Endothelial cell of umbilical vein (primary cell): ENCODE measurements around the gene C16orf74. TPM values are rescaled to one million over a fixed set of nuclear protein-coding genes. Genes with fewer than 3 reads are reported as not detected.

Experiments
- BruUV-seq: library from RNA; stranded (reverse); fragments of 400-500 nt; replicated peaks from 2 replicates; lab custom pipeline; 2021; lab: Mats Ljungman, UMichigan
- CTCF ChIA-PET: fragments of 300-600, 350-600 bp; sonication (Branson Sonifier 250); formaldehyde crosslinking; loops from one replicate; lab custom pipeline; 2021; ENCODE audit warnings: antibody characterized with exemption, inconsistent platforms; lab: Charles Lee
- POLR2A ChIA-PET: fragments of 300-600, 350-600 bp; sonication (Branson Sonifier 250); formaldehyde crosslinking; loops from one replicate; lab custom pipeline; 2021; ENCODE audit warnings: antibody characterized with exemption, inconsistent platforms; lab: Charles Lee
- DNase-seq: peaks from one replicate; pipeline ENCODE4 v3.0.0-alpha.2; 2011; ENCODE audit warnings: low read depth, low spot score
- FAIRE-seq: peaks from 2 replicates; lab custom pipeline; 2011; peaks lifted over from hg19 to GRCh38; lab: Jason Lieb, UNC
- H2AFZ ChIP-seq: 2 replicates; pipeline ENCODE4 v1.6.0; 2012; ENCODE audit warnings: low read depth, low read length, control low read depth, inconsistent platforms
- H3K27ac ChIP-seq: 2 replicates; pipeline ENCODE4 v1.5.1; 2011; ENCODE audit warnings: low read depth, mild to moderate bottlenecking, control low read depth, low read length, moderate library complexity; ENCODE audit not compliant: insufficient read depth
- H3K27me3 ChIP-seq, 2 experiments: 2 replicates each; pipeline versions ENCODE4 v1.6.0 to v1.6.1; 2011; ENCODE audit warnings: low read length in 2 of 2, mixed read lengths in 1 of 2; ENCODE audit not compliant: control insufficient read depth in 2 of 2, insufficient read depth in 2 of 2
- H3K36me3 ChIP-seq, 2 experiments: 2 replicates in 1 of 2; 3 replicates in 1 of 2; pipeline ENCODE4 v1.5.1; 2011; ENCODE audit warnings: low read length in 2 of 2, mild to moderate bottlenecking in 1 of 2, moderate library complexity in 1 of 2; ENCODE audit not compliant: control insufficient read depth in 2 of 2, insufficient read depth in 2 of 2; ENCODE audit errors: extremely low read depth in 1 of 2
- H3K4me1 ChIP-seq: 3 replicates; pipeline ENCODE4 v1.5.1; 2011; ENCODE audit warnings: mild to moderate bottlenecking, low read length; ENCODE audit not compliant: control insufficient read depth, insufficient read depth; ENCODE audit errors: extremely low read depth
- H3K4me2 ChIP-seq: 2 replicates; pipeline ENCODE4 v1.6.1; 2011; ENCODE audit warnings: low read length, control low read depth, mixed read lengths; ENCODE audit not compliant: insufficient read depth
- H3K4me3 ChIP-seq, 3 experiments: fragments of 200-600 bp in 1 of 3; sonication (generic), shearing (Covaris generic) in 1 of 3; replicated peaks in 1 of 3; 2 replicates each; pipeline ENCODE4 v1.5.1; 2011 to 2016; ENCODE audit warnings: control low read depth in 3 of 3, low read length in 3 of 3, mild to moderate bottlenecking in 2 of 3, inconsistent platforms in 1 of 3, low read depth in 1 of 3, moderate library complexity in 1 of 3; ENCODE audit not compliant: insufficient read depth in 1 of 3
- H3K79me2 ChIP-seq: 2 replicates; pipeline ENCODE4 v1.6.0; 2012; ENCODE audit warnings: low read length, inconsistent platforms; ENCODE audit not compliant: control insufficient read depth, insufficient read depth
- H3K9ac ChIP-seq: replicated peaks from 2 replicates; pipeline ENCODE3; 2011; ENCODE audit warnings: low read length, control low read depth; ENCODE audit not compliant: insufficient read depth; ENCODE audit errors: extremely low read depth
- H3K9me1 ChIP-seq: replicated peaks from 3 replicates; pipeline ENCODE4 v1.6.0; 2011; ENCODE audit warnings: mild to moderate bottlenecking, low read length; ENCODE audit not compliant: control insufficient read depth, insufficient read depth; ENCODE audit errors: extremely low read depth
- H3K9me3 ChIP-seq: replicated peaks from 2 replicates; pipeline ENCODE4 v1.5.1; 2012; ENCODE audit warnings: low read length, inconsistent platforms; ENCODE audit not compliant: control insufficient read depth, insufficient read depth
- H4K20me1 ChIP-seq: replicated peaks from 2 replicates; pipeline ENCODE3; 2011; ENCODE audit warnings: mild to moderate bottlenecking, low read length; ENCODE audit not compliant: control insufficient read depth, insufficient read depth; ENCODE audit errors: extremely low read depth
- CTCF ChIP-seq, 2 donors: IDR thresholded peaks; 1 replicate in 1 of 2; 2 replicates in 1 of 2; pipeline ENCODE4 v1.5.1; 2011; ENCODE audit warnings: low read length in 2 of 2, mild to moderate bottlenecking in 2 of 2, moderate library complexity in 2 of 2, control low read depth in 1 of 2, inconsistent platforms in 1 of 2, low read depth in 1 of 2; ENCODE audit not compliant: insufficient read depth in 1 of 2; ENCODE audit errors: extremely low read depth in 1 of 2
- EZH2 ChIP-seq: IDR thresholded peaks from 2 replicates; pipeline ENCODE4 v1.6.1; 2012; ENCODE audit warnings: borderline replicate concordance, low read depth, mild to moderate bottlenecking, moderate library complexity, low read length, inconsistent platforms; ENCODE audit not compliant: severe bottlenecking
- FOS ChIP-seq: IDR thresholded peaks from 2 replicates; pipeline ENCODE4 v1.6.1; 2011; ENCODE audit warnings: mild to moderate bottlenecking, low read length, moderate library complexity, borderline replicate concordance; ENCODE audit not compliant: insufficient read depth
- GATA2 ChIP-seq: IDR thresholded peaks from 2 replicates; pipeline ENCODE4 v1.7.0; 2011; ENCODE audit warnings: low read depth, mild to moderate bottlenecking, moderate library complexity, mixed read lengths, low read length; ENCODE audit not compliant: insufficient read length, insufficient read depth
- JUN ChIP-seq: IDR thresholded peaks from 2 replicates; pipeline ENCODE4 v1.6.1; 2011; ENCODE audit warnings: borderline replicate concordance, low read depth; ENCODE audit not compliant: insufficient read length, insufficient read depth
- MAX ChIP-seq: IDR thresholded peaks from 2 replicates; pipeline ENCODE4 v1.6.1; 2011; ENCODE audit not compliant: insufficient read depth, insufficient read length
- MYC ChIP-seq: IDR thresholded peaks from one replicate; pipeline ENCODE4 v1.6.1; 2011; ENCODE audit warnings: mild to moderate bottlenecking, low read depth, low read length
- POLR2A ChIP-seq: IDR thresholded peaks from 2 replicates; pipeline ENCODE4 v1.6.1; 2012; ENCODE audit warnings: low read depth, mild to moderate bottlenecking, control low read depth, low read length
- POLR2AphosphoS5 ChIP-seq: IDR thresholded peaks from 2 replicates; pipeline ENCODE4 v1.6.1; 2012; ENCODE audit warnings: low read depth, mild to moderate bottlenecking, control low read depth, low read length, moderate library complexity; ENCODE audit not compliant: insufficient read depth
- dilution Hi-C: fragments of 300-500 bp; cut with MboI; formaldehyde crosslinking; loops from one replicate; pipeline ENCODE4 v1.15.0; 2019; ENCODE audit warnings: low sequenced_read_pairs; ENCODE audit not compliant: extremely low pct_ligation_motif_present
- intact Hi-C: fragments of 100-400 bp; cut with micrococcal nuclease; formaldehyde crosslinking; loops from one replicate; pipeline ENCODE4 v1.10.0; 2022
- polyA plus RNA-seq, 4 experiments: library from polyadenylated mRNA; depleted of rRNA in 3 of 4; stranded (reverse) in 3 of 4; unstranded in 1 of 4; fragments of >200 nt; gene quantifications; 2 replicates each; pipeline versions ENCODE4 v1.2.1 to v1.2.3, GENCODE V29; 2011 to 2012; ENCODE audit warnings: missing spikeins in 1 of 4
- total RNA-seq: library from RNA; stranded (reverse); gene quantifications from 2 replicates; pipeline ENCODE4 v1.2.3, GENCODE V29; 2021

Gene C16orf74
- total and polyA plus RNA-seq, 2 donors (not counting 3 experiments of a cell fraction or from before 2014, with no cell fraction given): 12.1 to 38.7 TPM

DNA sequence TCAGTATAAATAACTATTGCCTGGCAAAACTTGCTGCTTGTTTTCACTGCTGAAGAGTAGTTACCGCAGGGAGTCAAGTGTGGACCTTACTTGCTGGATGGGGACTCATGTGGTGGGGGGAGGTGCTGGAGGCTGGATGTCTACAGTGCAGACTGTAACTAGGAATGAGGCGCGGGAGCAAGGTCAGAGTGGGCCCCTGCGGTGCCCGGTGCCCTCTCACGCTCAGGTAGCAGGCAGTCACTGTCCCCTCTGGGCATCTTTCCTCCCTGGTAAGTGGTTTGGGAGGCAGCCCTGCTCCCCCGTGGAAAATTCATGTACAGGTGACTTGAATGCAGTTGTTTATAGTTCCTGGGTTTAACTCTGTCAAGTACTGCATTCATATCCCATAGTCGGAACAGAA lies 43.8 kb upstream of the C16orf74 start:
- no peaks in the 10 kb centered on the region for H3K9me3 ChIP-seq
- DNase-seq (no peak), FAIRE-seq (no peak)
- H3K4me3 ChIP-seq: no peak overlapping the region
- H3K4me1 ChIP-seq: peaks cover 14% of the 10 kb centered on the region
- BruUV-seq: no TSS peak
- H3K4me2 ChIP-seq: no peak overlapping the region
- H3K9me1 ChIP-seq: no peaks in the 10 kb centered on the region
- intact Hi-C loops (no loop called here), dilution Hi-C loops (no loop called here)
- no peak overlapping the region for H2AFZ ChIP-seq
- H3K9ac ChIP-seq: no peak overlapping the region
- POLR2A ChIA-PET: no interaction called here
- peaks cover 5% of the 10 kb centered on the region for H4K20me1 ChIP-seq
- no peak for TF ChIP-seq FOS
- no peak for TF ChIP-seq EZH2
- TF ChIP-seq CTCF (IDR thresholded peaks at IDR 0.05; ENCODE audit: extremely low read depth in 1 of 2, insufficient read depth in 1 of 2, low read depth in 1 of 2, low read length in 2 of 2): no peak
- TF ChIP-seq MYC: no peak
- no peak for TF ChIP-seq JUN
- TF ChIP-seq POLR2AphosphoS5: no peak
- TF ChIP-seq POLR2A: no peak
- no peak for TF ChIP-seq GATA2
- TF ChIP-seq MAX: no peak
- CTCF ChIA-PET: no interaction called here
- H3K27me3 ChIP-seq: no peaks in the 10 kb centered on the region
- H3K36me3 ChIP-seq: peaks cover 4 to 14% of the 10 kb centered on the region in 2 experiments
- no peak overlapping the region for H3K27ac ChIP-seq
- H3K79me2 ChIP-seq: peaks cover 94% of the 10 kb centered on the region
